ENCODE data around the gene LSS. TPM values are rescaled to one million over a fixed set of nuclear protein-coding genes. Genes with fewer than 3 reads are reported as not detected.

The LSS gene
- total and polyA plus RNA-seq, 2 donors (not counting 3 experiments of a cell fraction or from before 2014, with no cell fraction given), result 120 to 141 TPM

DNA sequence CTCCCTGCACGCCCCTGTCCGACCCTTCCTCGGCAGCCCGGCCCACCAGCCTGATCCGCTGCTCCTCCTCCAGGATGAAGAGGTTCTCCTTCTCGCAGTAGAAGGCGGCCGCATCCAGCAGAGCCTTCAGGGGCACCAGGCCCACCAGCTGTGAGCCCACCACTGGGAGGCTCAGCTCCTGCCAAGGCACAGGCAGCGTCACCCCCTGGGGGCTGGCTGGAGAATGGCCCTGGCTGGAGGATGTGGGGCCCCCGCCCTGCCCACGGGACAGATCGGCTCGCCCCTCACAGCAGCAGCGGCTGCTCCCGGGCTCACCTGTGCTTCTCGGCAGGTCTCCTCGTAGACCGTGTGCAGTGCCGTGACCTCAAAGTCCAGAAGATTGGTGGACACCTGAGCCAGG lies 78.5 kb downstream of the LSS start:
- no peak for DNase-seq (ENCODE audit: low read depth, low spot score)
- ChIA-PET POLR2A (no interaction called here), CTCF (interaction anchor here (1.6 kb wide), 1 partner anchor 9 kb away, joined by 6 read pairs; no protein-coding TSS in a partner anchor)
- Histone ChIP-seq H2AFZ (ENCODE audit: low read depth, low read length) (no peak overlapping the region), H3K79me2 (ENCODE audit: control insufficient read depth, insufficient read depth, low read length) (no peaks in the 10 kb centered on the region), H4K20me1 (replicated peaks; ENCODE audit: control insufficient read depth, extremely low read depth, insufficient read depth, low read length) (no peaks in the 10 kb centered on the region), H3K27me3 (ENCODE audit: control insufficient read depth in 2 of 2, insufficient read depth in 2 of 2, low read length in 2 of 2) (no peaks in the 10 kb centered on the region), H3K9me1 (replicated peaks; ENCODE audit: control insufficient read depth, extremely low read depth, insufficient read depth, low read length) (no peaks in the 10 kb centered on the region), H3K9ac (replicated peaks; ENCODE audit: extremely low read depth, insufficient read depth, low read length) (no peak overlapping the region), H3K4me1 (ENCODE audit: control insufficient read depth, extremely low read depth, insufficient read depth, low read length) (no peaks in the 10 kb centered on the region), H3K4me3 (replicated peaks in 1 of 3; ENCODE audit: insufficient read depth in 1 of 3, low read depth in 1 of 3, low read length in 3 of 3) (no peak overlapping the region), H3K9me3 (replicated peaks; ENCODE audit: control insufficient read depth, insufficient read depth, low read length) (no peaks in the 10 kb centered on the region), H3K4me2 (ENCODE audit: insufficient read depth, low read length) (no peak overlapping the region), H3K36me3 (ENCODE audit: control insufficient read depth in 2 of 2, extremely low read depth in 1 of 2, insufficient read depth in 2 of 2, low read length in 2 of 2) (no peaks in the 10 kb centered on the region), H3K27ac (ENCODE audit: insufficient read depth, low read depth, low read length) (no peak overlapping the region)
- dilution Hi-C loops (cut with MboI; ENCODE audit: extremely low pct_ligation_motif_present, low sequenced_read_pairs) (no loop called here), intact Hi-C loops (cut with micrococcal nuclease) (loop anchor here (5.0 kb wide), 1 partner anchor 37 kb away; no protein-coding TSS in a partner anchor)
- BruUV-seq (replicated peaks), result no TSS peak
- no peak for FAIRE-seq
- TF ChIP-seq GATA2 (IDR thresholded peaks at IDR 0.05; ENCODE audit: insufficient read depth, insufficient read length, low read depth, low read length) (no peak), JUN (IDR thresholded peaks at IDR 0.05; ENCODE audit: borderline replicate concordance, insufficient read depth, insufficient read length, low read depth) (no peak), FOS (IDR thresholded peaks at IDR 0.05; ENCODE audit: borderline replicate concordance, insufficient read depth, low read length) (no peak), EZH2 (IDR thresholded peaks at IDR 0.05; ENCODE audit: borderline replicate concordance, low read depth, low read length, severe bottlenecking) (no peak), POLR2A (IDR thresholded peaks at IDR 0.05; ENCODE audit: low read depth, low read length) (no peak)
- TF ChIP-seq, protein P1, sequence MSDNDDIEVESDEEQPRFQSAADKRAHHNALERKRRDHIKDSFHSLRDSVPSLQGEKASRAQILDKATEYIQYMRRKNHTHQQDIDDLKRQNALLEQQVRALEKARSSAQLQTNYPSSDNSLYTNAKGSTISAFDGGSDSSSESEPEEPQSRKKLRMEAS (IDR thresholded peaks at IDR 0.05; ENCODE audit: insufficient read depth, insufficient read length), result no peak

DNA sequence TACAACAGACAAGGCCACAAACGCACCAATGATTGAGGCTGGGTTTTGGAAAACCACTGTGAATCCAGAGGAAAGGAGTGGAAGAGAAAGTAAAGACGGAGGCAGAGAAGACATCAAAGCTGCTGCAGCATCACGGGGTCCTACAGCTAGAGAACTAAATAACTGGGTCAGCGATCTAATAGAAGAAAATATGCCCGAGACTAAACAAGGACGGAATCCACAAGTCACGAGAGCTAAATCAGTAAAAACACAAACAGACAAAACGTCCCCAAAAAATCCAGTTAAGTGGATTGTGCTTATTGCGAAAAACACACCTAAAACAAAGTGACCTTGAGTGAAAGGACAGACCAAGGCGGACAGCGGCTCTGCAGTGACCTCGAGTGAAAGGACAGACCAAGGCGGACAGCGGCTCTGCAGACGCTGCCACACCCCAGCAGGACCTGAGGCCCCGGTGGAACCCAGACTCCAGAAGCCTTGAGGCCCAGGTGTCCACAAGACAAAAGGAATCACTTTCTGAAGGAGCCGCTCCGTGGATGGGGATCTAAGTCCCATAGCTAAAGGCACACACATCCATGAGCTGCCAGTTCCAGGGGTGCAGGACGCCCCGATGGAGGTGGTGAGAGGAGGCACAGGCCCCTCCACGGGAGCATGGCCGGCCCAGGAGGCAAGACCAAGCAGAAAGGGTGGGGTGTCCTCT lies 79.2 kb downstream of the LSS start:
- ChIA-PET CTCF (interaction anchor here (1.6 kb wide), 1 partner anchor 9 kb away, joined by 6 read pairs; no protein-coding TSS in a partner anchor), POLR2A (no interaction called here)
- no peak overlapping the region for H3K4me3 ChIP-seq (replicated peaks in 1 of 3; ENCODE audit: insufficient read depth in 1 of 3, low read depth in 1 of 3, low read length in 3 of 3)
- H2AFZ ChIP-seq (ENCODE audit: low read depth, low read length), result no peak overlapping the region
- no peaks in the 10 kb centered on the region for H3K36me3 ChIP-seq (ENCODE audit: control insufficient read depth in 2 of 2, extremely low read depth in 1 of 2, insufficient read depth in 2 of 2, low read length in 2 of 2)
- no peaks in the 10 kb centered on the region for H3K4me1 ChIP-seq (ENCODE audit: control insufficient read depth, extremely low read depth, insufficient read depth, low read length)
- H4K20me1 ChIP-seq (replicated peaks; ENCODE audit: control insufficient read depth, extremely low read depth, insufficient read depth, low read length), result no peaks in the 10 kb centered on the region
- no peak overlapping the region for H3K9ac ChIP-seq (replicated peaks; ENCODE audit: extremely low read depth, insufficient read depth, low read length)
- H3K79me2 ChIP-seq (ENCODE audit: control insufficient read depth, insufficient read depth, low read length), result no peaks in the 10 kb centered on the region
- no peak overlapping the region for H3K27ac ChIP-seq (ENCODE audit: insufficient read depth, low read depth, low read length)
- no peak for FAIRE-seq
- no peaks in the 10 kb centered on the region for H3K9me3 ChIP-seq (replicated peaks; ENCODE audit: control insufficient read depth, insufficient read depth, low read length)
- DNase-seq (ENCODE audit: low read depth, low spot score), result no peak
- intact Hi-C loops (cut with micrococcal nuclease), result loop anchor here (5.0 kb wide), 1 partner anchor 78 kb away; the partner anchor contains the start of gene LSS
- dilution Hi-C loops (cut with MboI; ENCODE audit: extremely low pct_ligation_motif_present, low sequenced_read_pairs), result no loop called here
- no TSS peak for BruUV-seq (replicated peaks)
- H3K27me3 ChIP-seq (ENCODE audit: control insufficient read depth in 2 of 2, insufficient read depth in 2 of 2, low read length in 2 of 2), result no peaks in the 10 kb centered on the region
- no peak for TF ChIP-seq MYC (IDR thresholded peaks at IDR 0.05; ENCODE audit: low read depth, low read length)
- TF ChIP-seq POLR2AphosphoS5 (IDR thresholded peaks at IDR 0.05; ENCODE audit: insufficient read depth, low read depth, low read length), result no peak
- TF ChIP-seq JUN (IDR thresholded peaks at IDR 0.05; ENCODE audit: borderline replicate concordance, insufficient read depth, insufficient read length, low read depth), result no peak
- TF ChIP-seq FOS (IDR thresholded peaks at IDR 0.05; ENCODE audit: borderline replicate concordance, insufficient read depth, low read length), result no peak
- TF ChIP-seq POLR2A (IDR thresholded peaks at IDR 0.05; ENCODE audit: low read depth, low read length), result no peak
- TF ChIP-seq GATA2 (IDR thresholded peaks at IDR 0.05; ENCODE audit: insufficient read depth, insufficient read length, low read depth, low read length), result no peak
- TF ChIP-seq EZH2 (IDR thresholded peaks at IDR 0.05; ENCODE audit: borderline replicate concordance, low read depth, low read length, severe bottlenecking), result no peak
- TF ChIP-seq, protein P2, sequence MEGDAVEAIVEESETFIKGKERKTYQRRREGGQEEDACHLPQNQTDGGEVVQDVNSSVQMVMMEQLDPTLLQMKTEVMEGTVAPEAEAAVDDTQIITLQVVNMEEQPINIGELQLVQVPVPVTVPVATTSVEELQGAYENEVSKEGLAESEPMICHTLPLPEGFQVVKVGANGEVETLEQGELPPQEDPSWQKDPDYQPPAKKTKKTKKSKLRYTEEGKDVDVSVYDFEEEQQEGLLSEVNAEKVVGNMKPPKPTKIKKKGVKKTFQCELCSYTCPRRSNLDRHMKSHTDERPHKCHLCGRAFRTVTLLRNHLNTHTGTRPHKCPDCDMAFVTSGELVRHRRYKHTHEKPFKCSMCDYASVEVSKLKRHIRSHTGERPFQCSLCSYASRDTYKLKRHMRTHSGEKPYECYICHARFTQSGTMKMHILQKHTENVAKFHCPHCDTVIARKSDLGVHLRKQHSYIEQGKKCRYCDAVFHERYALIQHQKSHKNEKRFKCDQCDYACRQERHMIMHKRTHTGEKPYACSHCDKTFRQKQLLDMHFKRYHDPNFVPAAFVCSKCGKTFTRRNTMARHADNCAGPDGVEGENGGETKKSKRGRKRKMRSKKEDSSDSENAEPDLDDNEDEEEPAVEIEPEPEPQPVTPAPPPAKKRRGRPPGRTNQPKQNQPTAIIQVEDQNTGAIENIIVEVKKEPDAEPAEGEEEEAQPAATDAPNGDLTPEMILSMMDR (IDR thresholded peaks at IDR 0.05; ENCODE audit: extremely low read depth in 1 of 2, insufficient read depth in 1 of 2, low read depth in 1 of 2, low read length in 2 of 2), result no peak
- TF ChIP-seq, protein P1 (IDR thresholded peaks at IDR 0.05; ENCODE audit: insufficient read depth, insufficient read length), result no peak
- H3K4me2 ChIP-seq (ENCODE audit: insufficient read depth, low read length), result no peak overlapping the region
- H3K9me1 ChIP-seq (replicated peaks; ENCODE audit: control insufficient read depth, extremely low read depth, insufficient read depth, low read length), result no peaks in the 10 kb centered on the region

Data from endothelial cell of umbilical vein (primary cell).